NCI-H1930 (cell line): ENCODE measurements around the gene ABCA5.
A peak's percentile ranks its signal among the peaks of the same experiment; 100 is the strongest.

Experiments used
- DNase-seq, 2 experiments: peaks; one replicate each; lab custom pipeline; 2025; lab: John Stamatoyannopoulos, UW

Gene ABCA5

GRCh38 chr17:69327060-69327831, at the start of gene ABCA5:
ABCA5 (minus strand) TSS chr17:69327133; CDS start chr17:69314415, 12,718 bp downstream.
- DNase-seq, result peak; percentile 85 to 96

GRCh38 chr17:69375229-69375628, 48.3 kb upstream of the ABCA5 start:
- DNase-seq, result no peak

- DNase-seq, result no peak
These were observed 46.1 kb upstream of the ABCA5 start for GRCh38 chr17:69373069-69373468.

- no peak for DNase-seq
These were observed 40.4 kb upstream of the ABCA5 start for GRCh38 chr17:69367298-69367697.

GRCh38 chr17:69363488-69364210, 36.7 kb upstream of the ABCA5 start:
- no peak for DNase-seq

- no peak for DNase-seq
These were observed 34.2 kb upstream of the ABCA5 start for GRCh38 chr17:69361156-69361555.

GRCh38 chr17:69358688-69359596, 32.0 kb upstream of the ABCA5 start:
- peak in 1 of 2 experiments; percentile 14 for DNase-seq

GRCh38 chr17:69357701-69358100, 30.8 kb upstream of the ABCA5 start:
- peak in 1 of 2 experiments; percentile 11 for DNase-seq

- DNase-seq, result no peak
These were observed 29.7 kb upstream of the ABCA5 start for GRCh38 chr17:69356625-69357024.

- DNase-seq, result no peak
These were observed 24.0 kb upstream of the ABCA5 start for GRCh38 chr17:69350911-69351310.

GRCh38 chr17:69348429-69348828, 21.5 kb upstream of the ABCA5 start:
- no peak for DNase-seq

- DNase-seq, result no peak
These were observed 19.8 kb upstream of the ABCA5 start for GRCh38 chr17:69346766-69347165.

GRCh38 chr17:69344939-69345338, 18.0 kb upstream of the ABCA5 start:
- DNase-seq, result no peak

- DNase-seq, result peak; percentile 46 to 51
These were observed 16.1 kb upstream of the ABCA5 start for GRCh38 chr17:69342896-69343644.

GRCh38 chr17:69339937-69340336, 13.0 kb upstream of the ABCA5 start:
- DNase-seq, result no peak

GRCh38 chr17:69336996-69337395, 10.1 kb upstream of the ABCA5 start:
- no peak for DNase-seq

- no peak for DNase-seq
These were observed 9.6 kb upstream of the ABCA5 start for GRCh38 chr17:69336580-69336979.

- no peak for DNase-seq
These were observed 8.1 kb upstream of the ABCA5 start for GRCh38 chr17:69335058-69335457.

GRCh38 chr17:69333561-69333960, 6.6 kb upstream of the ABCA5 start:
- no peak for DNase-seq

- DNase-seq, result no peak
These were observed 4.8 kb upstream of the ABCA5 start for GRCh38 chr17:69331756-69332155.

GRCh38 chr17:69326377-69327059, 415 bp downstream of the ABCA5 start:
- DNase-seq, result no peak
